HCT116 (cell line): ENCODE measurements around the gene STMND1.

Source experiments
- EZH2 ChIP-seq: fragments of 200-600 bp; sonication (generic); IDR thresholded peaks from 2 replicates; pipeline ENCODE4 v1.6.1; 2017; ENCODE audit warnings: antibody characterized with exemption, mixed run types
- EZH2phosphoT487 ChIP-seq: fragments of 200-600 bp; IDR thresholded peaks from 2 replicates; pipeline ENCODE4 v1.6.1; 2018; ENCODE audit warnings: antibody characterized with exemption, borderline replicate concordance
- POLR2A ChIP-seq: IDR thresholded peaks from 2 replicates; pipeline ENCODE4 v1.7.0; 2011; ENCODE audit warnings: borderline replicate concordance; ENCODE audit not compliant: insufficient read depth, insufficient read length; ENCODE audit errors: extremely low read depth
- POLR2AphosphoS5 ChIP-seq: IDR thresholded peaks from 2 replicates; pipeline ENCODE4 v1.6.1; 2011; ENCODE audit warnings: mild to moderate bottlenecking, low read depth, low read length, moderate library complexity
- RAD21 ChIP-seq: IDR thresholded peaks from 2 replicates; pipeline ENCODE4 v1.6.1; 2012; ENCODE audit warnings: low read depth, mild to moderate bottlenecking
- SIN3A ChIP-seq: IDR thresholded peaks from 2 replicates; pipeline ENCODE4 v1.6.1; 2012; ENCODE audit warnings: low read depth
- SP1 ChIP-seq: IDR thresholded peaks from 2 replicates; pipeline ENCODE4 v1.6.1; 2012; ENCODE audit warnings: low read depth
- ZNF274 ChIP-seq: fragments of 200-500 bp; sonication (Bioruptor generic); IDR thresholded peaks from 2 replicates; pipeline ENCODE4 v1.6.1; 2014; ENCODE audit warnings: mild to moderate bottlenecking, low read depth, low read length, inconsistent platforms
- TF ChIP-seq, protein P1 (sequence below), 3 experiments: fragments of 200-600 bp in 1 of 3; sonication (generic) in 1 of 3; IDR thresholded peaks in 2 of 3; conservative IDR thresholded peaks in 1 of 3; 2 replicates each; pipeline ENCODE4 v1.5.1; 2012 to 2017; ENCODE audit warnings: low read depth in 2 of 3, low read length in 2 of 3, antibody characterized with exemption in 1 of 3, borderline replicate concordance in 1 of 3, control low read depth in 1 of 3, mild to moderate bottlenecking in 1 of 3, mixed read lengths in 1 of 3, mixed run types in 1 of 3, moderate library complexity in 1 of 3; ENCODE audit not compliant: insufficient read depth in 1 of 3
- TF ChIP-seq, protein P2 (sequence below): IDR thresholded peaks from 2 replicates; pipeline ENCODE4 v1.6.1; 2012; ENCODE audit warnings: low read depth
- TF ChIP-seq, protein P3 (sequence below): IDR thresholded peaks from 2 replicates; pipeline ENCODE4 v1.6.1; 2012
- TF ChIP-seq, protein P4 (sequence below): IDR thresholded peaks from 2 replicates; pipeline ENCODE4 v1.6.1; 2011; ENCODE audit warnings: mild to moderate bottlenecking, low read length, moderate library complexity; ENCODE audit not compliant: insufficient replicate concordance; ENCODE audit errors: extremely low read depth
- TF ChIP-seq, protein P5 (sequence below): IDR thresholded peaks from 2 replicates; pipeline ENCODE4 v1.6.1; 2012

DNA sequence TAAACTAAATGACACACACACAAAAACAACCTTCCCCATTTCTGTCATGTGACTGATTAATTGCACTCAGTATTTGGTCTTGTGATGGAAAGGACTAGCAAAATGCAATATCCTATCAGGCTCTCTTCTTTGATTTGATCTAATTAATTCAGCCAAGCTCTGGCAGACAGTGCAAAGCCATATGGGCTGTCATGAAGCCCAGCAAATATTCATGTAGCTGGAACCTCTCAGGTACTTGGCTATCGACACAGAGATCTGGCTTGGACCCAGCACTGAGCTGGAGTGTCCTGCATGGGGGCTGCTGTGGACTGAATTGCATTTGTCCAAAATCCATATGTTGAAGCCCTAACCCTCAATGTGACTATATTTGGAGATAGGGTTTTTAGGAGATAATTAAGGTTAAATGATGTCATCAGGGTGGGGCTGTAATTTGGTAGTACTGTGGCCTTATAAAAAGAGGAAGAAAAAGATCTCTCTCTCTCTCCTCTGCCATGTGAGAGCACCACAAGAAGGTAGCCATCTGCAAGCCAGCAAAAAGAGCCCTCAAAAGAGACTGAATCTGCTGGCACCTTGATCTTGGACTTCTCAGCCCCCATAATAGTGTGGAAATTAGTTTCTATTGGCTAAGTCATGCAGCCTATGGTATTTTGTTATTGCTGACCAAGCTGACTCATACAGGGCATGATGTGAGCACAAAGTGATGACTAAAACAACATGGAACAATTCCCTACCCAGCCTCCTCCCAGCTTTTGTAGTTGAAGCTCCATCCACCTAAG, 77.1 kb downstream of the STMND1 start:
- TF ChIP-seq, protein P1, sequence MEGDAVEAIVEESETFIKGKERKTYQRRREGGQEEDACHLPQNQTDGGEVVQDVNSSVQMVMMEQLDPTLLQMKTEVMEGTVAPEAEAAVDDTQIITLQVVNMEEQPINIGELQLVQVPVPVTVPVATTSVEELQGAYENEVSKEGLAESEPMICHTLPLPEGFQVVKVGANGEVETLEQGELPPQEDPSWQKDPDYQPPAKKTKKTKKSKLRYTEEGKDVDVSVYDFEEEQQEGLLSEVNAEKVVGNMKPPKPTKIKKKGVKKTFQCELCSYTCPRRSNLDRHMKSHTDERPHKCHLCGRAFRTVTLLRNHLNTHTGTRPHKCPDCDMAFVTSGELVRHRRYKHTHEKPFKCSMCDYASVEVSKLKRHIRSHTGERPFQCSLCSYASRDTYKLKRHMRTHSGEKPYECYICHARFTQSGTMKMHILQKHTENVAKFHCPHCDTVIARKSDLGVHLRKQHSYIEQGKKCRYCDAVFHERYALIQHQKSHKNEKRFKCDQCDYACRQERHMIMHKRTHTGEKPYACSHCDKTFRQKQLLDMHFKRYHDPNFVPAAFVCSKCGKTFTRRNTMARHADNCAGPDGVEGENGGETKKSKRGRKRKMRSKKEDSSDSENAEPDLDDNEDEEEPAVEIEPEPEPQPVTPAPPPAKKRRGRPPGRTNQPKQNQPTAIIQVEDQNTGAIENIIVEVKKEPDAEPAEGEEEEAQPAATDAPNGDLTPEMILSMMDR (IDR thresholded peaks at IDR 0.05 in 2 of 3, conservative IDR thresholded peaks at IDR 0.05 in 1 of 3; ENCODE audit: borderline replicate concordance in 1 of 3, insufficient read depth in 1 of 3, low read depth in 2 of 3, low read length in 2 of 3): no peak
- TF ChIP-seq, protein P2, sequence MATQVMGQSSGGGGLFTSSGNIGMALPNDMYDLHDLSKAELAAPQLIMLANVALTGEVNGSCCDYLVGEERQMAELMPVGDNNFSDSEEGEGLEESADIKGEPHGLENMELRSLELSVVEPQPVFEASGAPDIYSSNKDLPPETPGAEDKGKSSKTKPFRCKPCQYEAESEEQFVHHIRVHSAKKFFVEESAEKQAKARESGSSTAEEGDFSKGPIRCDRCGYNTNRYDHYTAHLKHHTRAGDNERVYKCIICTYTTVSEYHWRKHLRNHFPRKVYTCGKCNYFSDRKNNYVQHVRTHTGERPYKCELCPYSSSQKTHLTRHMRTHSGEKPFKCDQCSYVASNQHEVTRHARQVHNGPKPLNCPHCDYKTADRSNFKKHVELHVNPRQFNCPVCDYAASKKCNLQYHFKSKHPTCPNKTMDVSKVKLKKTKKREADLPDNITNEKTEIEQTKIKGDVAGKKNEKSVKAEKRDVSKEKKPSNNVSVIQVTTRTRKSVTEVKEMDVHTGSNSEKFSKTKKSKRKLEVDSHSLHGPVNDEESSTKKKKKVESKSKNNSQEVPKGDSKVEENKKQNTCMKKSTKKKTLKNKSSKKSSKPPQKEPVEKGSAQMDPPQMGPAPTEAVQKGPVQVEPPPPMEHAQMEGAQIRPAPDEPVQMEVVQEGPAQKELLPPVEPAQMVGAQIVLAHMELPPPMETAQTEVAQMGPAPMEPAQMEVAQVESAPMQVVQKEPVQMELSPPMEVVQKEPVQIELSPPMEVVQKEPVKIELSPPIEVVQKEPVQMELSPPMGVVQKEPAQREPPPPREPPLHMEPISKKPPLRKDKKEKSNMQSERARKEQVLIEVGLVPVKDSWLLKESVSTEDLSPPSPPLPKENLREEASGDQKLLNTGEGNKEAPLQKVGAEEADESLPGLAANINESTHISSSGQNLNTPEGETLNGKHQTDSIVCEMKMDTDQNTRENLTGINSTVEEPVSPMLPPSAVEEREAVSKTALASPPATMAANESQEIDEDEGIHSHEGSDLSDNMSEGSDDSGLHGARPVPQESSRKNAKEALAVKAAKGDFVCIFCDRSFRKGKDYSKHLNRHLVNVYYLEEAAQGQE: no peak
- TF ChIP-seq, protein P3, sequence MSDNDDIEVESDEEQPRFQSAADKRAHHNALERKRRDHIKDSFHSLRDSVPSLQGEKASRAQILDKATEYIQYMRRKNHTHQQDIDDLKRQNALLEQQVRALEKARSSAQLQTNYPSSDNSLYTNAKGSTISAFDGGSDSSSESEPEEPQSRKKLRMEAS: no peak
- TF ChIP-seq, protein P4, sequence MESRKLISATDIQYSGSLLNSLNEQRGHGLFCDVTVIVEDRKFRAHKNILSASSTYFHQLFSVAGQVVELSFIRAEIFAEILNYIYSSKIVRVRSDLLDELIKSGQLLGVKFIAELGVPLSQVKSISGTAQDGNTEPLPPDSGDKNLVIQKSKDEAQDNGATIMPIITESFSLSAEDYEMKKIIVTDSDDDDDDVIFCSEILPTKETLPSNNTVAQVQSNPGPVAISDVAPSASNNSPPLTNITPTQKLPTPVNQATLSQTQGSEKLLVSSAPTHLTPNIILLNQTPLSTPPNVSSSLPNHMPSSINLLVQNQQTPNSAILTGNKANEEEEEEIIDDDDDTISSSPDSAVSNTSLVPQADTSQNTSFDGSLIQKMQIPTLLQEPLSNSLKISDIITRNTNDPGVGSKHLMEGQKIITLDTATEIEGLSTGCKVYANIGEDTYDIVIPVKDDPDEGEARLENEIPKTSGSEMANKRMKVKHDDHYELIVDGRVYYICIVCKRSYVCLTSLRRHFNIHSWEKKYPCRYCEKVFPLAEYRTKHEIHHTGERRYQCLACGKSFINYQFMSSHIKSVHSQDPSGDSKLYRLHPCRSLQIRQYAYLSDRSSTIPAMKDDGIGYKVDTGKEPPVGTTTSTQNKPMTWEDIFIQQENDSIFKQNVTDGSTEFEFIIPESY: no peak
- TF ChIP-seq SIN3A (no peak), EZH2phosphoT487 (no peak), EZH2 (no peak), POLR2AphosphoS5 (no peak), POLR2A (no peak), SP1 (no peak), ZNF274 (no peak), RAD21 (no peak)
- TF ChIP-seq, protein P5, sequence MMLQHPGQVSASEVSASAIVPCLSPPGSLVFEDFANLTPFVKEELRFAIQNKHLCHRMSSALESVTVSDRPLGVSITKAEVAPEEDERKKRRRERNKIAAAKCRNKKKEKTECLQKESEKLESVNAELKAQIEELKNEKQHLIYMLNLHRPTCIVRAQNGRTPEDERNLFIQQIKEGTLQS: no peak
